Measurements from ENCODE around the gene CCDC68. TPM values are rescaled to one million over a fixed set of nuclear protein-coding genes. Genes with fewer than 3 reads are reported as not detected.

CCDC68 gene
- total RNA-seq, 1 experiment from 2014 or later, result 3.1 TPM

DNA sequence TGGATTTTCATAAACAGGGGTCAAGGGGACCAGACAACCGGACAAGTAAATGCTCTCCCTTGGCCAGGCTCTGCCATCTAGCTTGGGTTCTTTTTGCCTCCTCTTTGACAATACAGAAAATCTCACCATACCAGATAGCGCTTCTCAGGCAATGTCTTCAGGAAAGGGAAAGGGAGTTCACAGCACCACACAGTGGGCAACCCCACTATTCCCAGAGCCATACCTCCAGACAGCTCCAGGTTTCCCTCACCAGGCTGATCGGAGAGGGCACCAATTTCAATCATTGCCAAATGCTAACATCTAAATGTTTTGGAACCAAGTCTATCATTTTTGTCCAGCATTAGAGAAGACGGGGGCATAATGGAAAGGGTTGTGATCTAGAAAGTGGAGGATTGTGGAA lies 28.1 kb downstream of the CCDC68 start:
- POLR2A ChIA-PET (ENCODE audit: unreplicated experiment), result no interaction called here

DNA sequence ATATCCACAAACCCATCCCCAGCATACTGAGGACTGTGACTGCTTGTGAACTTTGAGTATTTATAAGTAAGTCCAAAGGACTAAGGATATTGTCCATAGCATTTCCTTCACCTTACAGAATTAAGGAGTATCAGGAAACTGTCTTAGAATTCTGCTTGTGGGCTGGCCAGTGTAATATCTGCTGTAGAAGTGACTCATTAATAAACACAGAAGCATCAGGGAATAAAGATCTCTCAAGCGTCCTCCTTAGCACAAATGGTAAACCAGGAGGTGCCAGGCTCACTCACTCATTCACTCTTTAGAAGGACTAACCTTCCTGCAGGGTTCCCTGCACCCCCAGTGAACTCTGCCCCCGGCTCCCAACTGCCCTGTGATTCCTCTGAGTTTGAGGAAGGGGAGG lies 31.0 kb downstream of the CCDC68 start:
- intact Hi-C loops (cut with micrococcal nuclease), result no loop called here
- ATAC-seq, result peak; percentile 45

More for the DNA sequence above, 28.1 kb downstream of the CCDC68 start:
- Histone ChIP-seq H3K27ac (ENCODE audit: low read length) (no peak overlapping the region), H3K9ac (ENCODE audit: low read length) (no peak overlapping the region), H2AFZ (ENCODE audit: low read length) (no peak overlapping the region), H3K9me3 (ENCODE audit: low read length) (no peaks in the 10 kb centered on the region), H4K20me1 (ENCODE audit: low read length) (no peaks in the 10 kb centered on the region), H3K4me2 (ENCODE audit: low read length) (no peak overlapping the region), H3K36me3 (ENCODE audit: low read depth, low read length) (no peaks in the 10 kb centered on the region), H3K79me2 (ENCODE audit: low read length) (no peaks in the 10 kb centered on the region), H3K4me3 (ENCODE audit: low read length) (no peak overlapping the region), H3F3A (ENCODE audit: low read length, unreplicated experiment) (no peaks in the 10 kb centered on the region), H3K4me1 (ENCODE audit: insufficient read depth, low read length) (no peaks in the 10 kb centered on the region), H3K27me3 (ENCODE audit: low read length) (no peaks in the 10 kb centered on the region), H3K9me2 (replicated peaks; ENCODE audit: low read length) (no peaks in the 10 kb centered on the region)
- intact Hi-C loops (cut with micrococcal nuclease), result no loop called here
- TF ChIP-seq EZH2 (IDR thresholded peaks at IDR 0.05; ENCODE audit: low read length, unreplicated experiment) (no peak), EZH2phosphoT487 (IDR thresholded peaks at IDR 0.05; ENCODE audit: borderline replicate concordance, low read length) (no peak)
- TF ChIP-seq, protein P1, sequence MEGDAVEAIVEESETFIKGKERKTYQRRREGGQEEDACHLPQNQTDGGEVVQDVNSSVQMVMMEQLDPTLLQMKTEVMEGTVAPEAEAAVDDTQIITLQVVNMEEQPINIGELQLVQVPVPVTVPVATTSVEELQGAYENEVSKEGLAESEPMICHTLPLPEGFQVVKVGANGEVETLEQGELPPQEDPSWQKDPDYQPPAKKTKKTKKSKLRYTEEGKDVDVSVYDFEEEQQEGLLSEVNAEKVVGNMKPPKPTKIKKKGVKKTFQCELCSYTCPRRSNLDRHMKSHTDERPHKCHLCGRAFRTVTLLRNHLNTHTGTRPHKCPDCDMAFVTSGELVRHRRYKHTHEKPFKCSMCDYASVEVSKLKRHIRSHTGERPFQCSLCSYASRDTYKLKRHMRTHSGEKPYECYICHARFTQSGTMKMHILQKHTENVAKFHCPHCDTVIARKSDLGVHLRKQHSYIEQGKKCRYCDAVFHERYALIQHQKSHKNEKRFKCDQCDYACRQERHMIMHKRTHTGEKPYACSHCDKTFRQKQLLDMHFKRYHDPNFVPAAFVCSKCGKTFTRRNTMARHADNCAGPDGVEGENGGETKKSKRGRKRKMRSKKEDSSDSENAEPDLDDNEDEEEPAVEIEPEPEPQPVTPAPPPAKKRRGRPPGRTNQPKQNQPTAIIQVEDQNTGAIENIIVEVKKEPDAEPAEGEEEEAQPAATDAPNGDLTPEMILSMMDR (conservative IDR thresholded peaks at IDR 0.05; ENCODE audit: low read depth, low read length), result peak; percentile 37; the same call in 1 of the 2 replicates
- ATAC-seq, result peak; percentile 56
- CTCF ChIA-PET, result no interaction called here
- BruUV-seq (replicated peaks), result no TSS peak
- peak; percentile 14 for DNase-seq

More for the DNA sequence above, 31.0 kb downstream of the CCDC68 start:
- no peak for TF ChIP-seq EZH2 (IDR thresholded peaks at IDR 0.05; ENCODE audit: low read length, unreplicated experiment)
- no peak for TF ChIP-seq EZH2phosphoT487 (IDR thresholded peaks at IDR 0.05; ENCODE audit: borderline replicate concordance, low read length)
- TF ChIP-seq, protein P1 (conservative IDR thresholded peaks at IDR 0.05; ENCODE audit: low read depth, low read length), result no peak
- Histone ChIP-seq H3K4me3 (ENCODE audit: low read length) (no peak overlapping the region), H3K4me1 (ENCODE audit: insufficient read depth, low read length) (no peaks in the 10 kb centered on the region), H3K9me3 (ENCODE audit: low read length) (no peaks in the 10 kb centered on the region), H3K27ac (ENCODE audit: low read length) (no peak overlapping the region), H3K36me3 (ENCODE audit: low read depth, low read length) (no peaks in the 10 kb centered on the region), H3K9me2 (replicated peaks; ENCODE audit: low read length) (no peaks in the 10 kb centered on the region), H3K4me2 (ENCODE audit: low read length) (no peak overlapping the region), H2AFZ (ENCODE audit: low read length) (no peak overlapping the region), H3F3A (ENCODE audit: low read length, unreplicated experiment) (no peaks in the 10 kb centered on the region), H3K79me2 (ENCODE audit: low read length) (no peaks in the 10 kb centered on the region), H3K9ac (ENCODE audit: low read length) (no peak overlapping the region), H3K27me3 (ENCODE audit: low read length) (no peaks in the 10 kb centered on the region), H4K20me1 (ENCODE audit: low read length) (no peaks in the 10 kb centered on the region)
- no peak for DNase-seq
- ChIA-PET CTCF (no interaction called here), POLR2A (ENCODE audit: unreplicated experiment) (no interaction called here)
- no TSS peak for BruUV-seq (replicated peaks)
